ENCODE results near the gene DMTF1. TPM values are rescaled to one million over a fixed set of nuclear protein-coding genes. Genes with fewer than 3 reads are reported as not detected.

DMTF1 gene
- total RNA-seq, 2 donors from 2014 or later, result 129 to 152 TPM

DNA sequence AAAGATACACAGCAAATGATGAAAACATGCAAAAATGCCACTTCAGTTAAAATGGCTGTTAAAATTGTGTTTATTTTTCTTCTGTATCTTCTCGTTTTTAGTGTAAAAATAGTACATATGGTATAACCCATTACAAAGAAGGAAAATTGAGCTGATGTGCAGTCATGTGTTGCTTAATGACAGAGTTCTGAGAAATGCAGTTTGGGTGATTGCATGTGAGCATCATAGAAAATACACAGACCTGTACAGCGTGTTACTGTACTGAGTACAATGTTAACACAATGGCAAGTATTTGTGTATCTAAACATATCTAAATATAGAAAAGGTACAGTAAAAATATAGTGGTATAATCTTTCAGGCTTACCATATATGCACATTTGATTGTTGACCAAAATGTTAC, 7.3 kb downstream of the DMTF1 start:
- no peaks in the 10 kb centered on the region for H3K27me3 Mint-ChIP-seq (ENCODE audit: insufficient read depth)
- peaks cover 41% of the 10 kb centered on the region for H3K36me3 Mint-ChIP-seq (ENCODE audit: low read depth)
- DNase-seq, result no peak
- H3K27ac Mint-ChIP-seq, result no peak overlapping the region
- no peaks in the 10 kb centered on the region for H3K9me3 Mint-ChIP-seq
- Histone ChIP-seq H3K9me3 (ENCODE audit: control insufficient read depth, low read length) (no peaks in the 10 kb centered on the region), H3K4me3 (ENCODE audit: low read length) (no peak overlapping the region), H3K9ac (ENCODE audit: extremely low read depth, low read length, poor library complexity, severe bottlenecking) (no peak overlapping the region), H3K36me3 (ENCODE audit: control insufficient read depth, insufficient read depth, low read length) (peaks cover 85% of the 10 kb centered on the region), H3K4me1 (ENCODE audit: control insufficient read depth, insufficient read depth, low read length) (peaks cover 6% of the 10 kb centered on the region), H3K27me3 (ENCODE audit: control insufficient read depth, insufficient read depth, low read length, poor library complexity, severe bottlenecking) (no peaks in the 10 kb centered on the region), H3K27ac (ENCODE audit: low read depth, low read length) (no peak overlapping the region)
- H3K4me1 Mint-ChIP-seq, result peaks cover 23% of the 10 kb centered on the region
- TF ChIP-seq, protein P1, sequence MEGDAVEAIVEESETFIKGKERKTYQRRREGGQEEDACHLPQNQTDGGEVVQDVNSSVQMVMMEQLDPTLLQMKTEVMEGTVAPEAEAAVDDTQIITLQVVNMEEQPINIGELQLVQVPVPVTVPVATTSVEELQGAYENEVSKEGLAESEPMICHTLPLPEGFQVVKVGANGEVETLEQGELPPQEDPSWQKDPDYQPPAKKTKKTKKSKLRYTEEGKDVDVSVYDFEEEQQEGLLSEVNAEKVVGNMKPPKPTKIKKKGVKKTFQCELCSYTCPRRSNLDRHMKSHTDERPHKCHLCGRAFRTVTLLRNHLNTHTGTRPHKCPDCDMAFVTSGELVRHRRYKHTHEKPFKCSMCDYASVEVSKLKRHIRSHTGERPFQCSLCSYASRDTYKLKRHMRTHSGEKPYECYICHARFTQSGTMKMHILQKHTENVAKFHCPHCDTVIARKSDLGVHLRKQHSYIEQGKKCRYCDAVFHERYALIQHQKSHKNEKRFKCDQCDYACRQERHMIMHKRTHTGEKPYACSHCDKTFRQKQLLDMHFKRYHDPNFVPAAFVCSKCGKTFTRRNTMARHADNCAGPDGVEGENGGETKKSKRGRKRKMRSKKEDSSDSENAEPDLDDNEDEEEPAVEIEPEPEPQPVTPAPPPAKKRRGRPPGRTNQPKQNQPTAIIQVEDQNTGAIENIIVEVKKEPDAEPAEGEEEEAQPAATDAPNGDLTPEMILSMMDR (conservative IDR thresholded peaks at IDR 0.05), result no peak
- 92% methylated on average over 2 of the region's 2 CpGs; no CpG with 5 or more reads in 1 of the 2 experiments for WGBS, 2 experiments (ENCODE audit: insufficient coverage in 1 of 2, insufficient read length in 1 of 2)
- no peak overlapping the region for H3K4me3 Mint-ChIP-seq

GRCh38 chr7:87164433-87164832, 12.2 kb downstream of the DMTF1 start:
- H3K4me3 Mint-ChIP-seq, result no peak overlapping the region
- DNase-seq, result no peak
- Histone ChIP-seq H3K36me3 (ENCODE audit: control insufficient read depth, insufficient read depth, low read length) (peaks cover 90% of the 10 kb centered on the region), H3K9me3 (ENCODE audit: control insufficient read depth, low read length) (no peaks in the 10 kb centered on the region), H3K4me1 (ENCODE audit: control insufficient read depth, insufficient read depth, low read length) (no peaks in the 10 kb centered on the region), H3K27me3 (ENCODE audit: control insufficient read depth, insufficient read depth, low read length, poor library complexity, severe bottlenecking) (no peaks in the 10 kb centered on the region), H3K9ac (ENCODE audit: extremely low read depth, low read length, poor library complexity, severe bottlenecking) (no peak overlapping the region), H3K4me3 (ENCODE audit: low read length) (no peak overlapping the region), H3K27ac (ENCODE audit: low read depth, low read length) (no peak overlapping the region)
- H3K27me3 Mint-ChIP-seq (ENCODE audit: insufficient read depth), result no peaks in the 10 kb centered on the region
- peaks cover 1% of the 10 kb centered on the region for H3K4me1 Mint-ChIP-seq
- H3K36me3 Mint-ChIP-seq (ENCODE audit: low read depth), result peaks cover 75% of the 10 kb centered on the region
- H3K27ac Mint-ChIP-seq, result no peak overlapping the region
- WGBS, 2 experiments (ENCODE audit: insufficient coverage in 1 of 2, insufficient read length in 1 of 2), result 84 to 100% methylated on average over 2 of the region's 2 CpGs
- H3K9me3 Mint-ChIP-seq, result no peaks in the 10 kb centered on the region
- TF ChIP-seq, protein P1 (conservative IDR thresholded peaks at IDR 0.05), result no peak

DNA sequence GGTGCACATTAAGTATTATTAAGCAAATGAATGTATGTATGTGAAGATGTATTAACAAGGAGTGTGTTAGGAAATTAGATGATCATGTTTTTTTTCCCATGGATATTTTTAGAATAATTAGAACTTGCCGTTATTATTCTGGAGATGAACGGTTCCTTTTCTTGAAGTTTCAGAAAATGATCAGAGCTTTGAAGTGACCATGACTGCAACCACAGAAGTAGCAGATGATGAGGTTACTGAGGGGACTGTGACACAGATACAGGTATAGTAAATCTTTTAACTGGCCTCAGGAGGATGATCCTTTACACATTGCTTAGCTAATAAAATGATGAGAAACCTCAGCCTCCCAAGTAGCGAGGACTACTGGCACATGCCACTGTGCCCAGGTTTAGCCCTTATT, 18.6 kb downstream of the DMTF1 start:
- TF ChIP-seq, protein P1 (conservative IDR thresholded peaks at IDR 0.05), result no peak
- Histone ChIP-seq H3K4me1 (ENCODE audit: control insufficient read depth, insufficient read depth, low read length) (peaks cover 11% of the 10 kb centered on the region), H3K27me3 (ENCODE audit: control insufficient read depth, insufficient read depth, low read length, poor library complexity, severe bottlenecking) (no peaks in the 10 kb centered on the region), H3K9ac (ENCODE audit: extremely low read depth, low read length, poor library complexity, severe bottlenecking) (no peak overlapping the region), H3K9me3 (ENCODE audit: control insufficient read depth, low read length) (no peaks in the 10 kb centered on the region), H3K36me3 (ENCODE audit: control insufficient read depth, insufficient read depth, low read length) (peaks cover 100% of the 10 kb centered on the region), H3K27ac (ENCODE audit: low read depth, low read length) (no peak overlapping the region), H3K4me3 (ENCODE audit: low read length) (no peak overlapping the region)
- 94 to 96% methylated on average over 2 to 3 of the region's 3 CpGs for WGBS, 2 experiments (ENCODE audit: insufficient coverage in 1 of 2, insufficient read length in 1 of 2)
- Mint-ChIP-seq H3K27ac (no peak overlapping the region), H3K4me1 (peaks cover 7% of the 10 kb centered on the region), H3K4me3 (no peak overlapping the region), H3K36me3 (ENCODE audit: low read depth) (peaks cover 74% of the 10 kb centered on the region), H3K9me3 (no peaks in the 10 kb centered on the region), H3K27me3 (ENCODE audit: insufficient read depth) (no peaks in the 10 kb centered on the region)
- no peak for DNase-seq

Measured in endodermal cell (in vitro differentiated cells).